ENCODE data around the gene CENPQ.
A peak's percentile ranks its signal among the peaks of the same experiment; 100 is the strongest.
"Not testable (repeated sequence)": the region's sequence is repeated elsewhere in the genome, so short reads cannot be mapped to it uniquely, and the experiment has no call there.

The CENPQ gene, protein sequence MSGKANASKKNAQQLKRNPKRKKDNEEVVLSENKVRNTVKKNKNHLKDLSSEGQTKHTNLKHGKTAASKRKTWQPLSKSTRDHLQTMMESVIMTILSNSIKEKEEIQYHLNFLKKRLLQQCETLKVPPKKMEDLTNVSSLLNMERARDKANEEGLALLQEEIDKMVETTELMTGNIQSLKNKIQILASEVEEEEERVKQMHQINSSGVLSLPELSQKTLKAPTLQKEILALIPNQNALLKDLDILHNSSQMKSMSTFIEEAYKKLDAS

DNA sequence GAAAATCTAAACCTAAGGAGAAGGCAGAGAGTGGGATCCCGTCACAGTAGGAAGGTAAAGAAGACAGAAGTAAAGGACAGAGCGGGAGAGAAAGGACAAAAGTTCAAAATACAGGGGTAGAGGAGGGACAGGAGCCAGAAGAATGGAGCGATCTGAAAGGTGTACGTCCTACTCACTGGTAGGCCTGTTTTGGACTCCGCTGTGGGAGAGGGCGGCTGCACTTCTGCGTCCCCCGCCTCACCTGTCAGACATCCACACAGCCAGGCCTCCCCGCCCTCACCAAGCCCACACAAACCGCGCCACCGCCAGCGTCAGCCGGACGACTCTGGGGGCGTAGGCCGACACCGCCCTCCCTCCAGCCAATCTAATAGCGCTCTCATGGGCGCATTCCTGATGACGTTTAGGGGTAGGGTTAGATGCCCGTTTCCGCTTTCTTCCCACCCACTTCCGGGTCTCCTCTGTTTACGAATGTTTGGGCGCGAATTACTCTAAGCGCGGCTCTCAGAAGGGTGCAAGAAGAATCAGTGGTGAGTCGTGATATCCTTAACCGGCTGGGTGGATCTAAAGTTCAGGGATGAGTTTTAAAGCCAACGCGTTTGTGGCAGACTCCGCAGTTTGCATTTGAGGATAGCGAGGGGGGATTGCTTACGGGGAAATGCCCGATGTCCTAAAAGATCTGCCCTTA is at the start of gene CENPQ, which contains the start of gene MMUT:
Gene CENPQ, plus strand, starts transcription at position 444 of the 685 bp plus-strand sequence. CDS start 6,807 bp downstream, outside the sequence.
Gene MMUT, minus strand, starts transcription at position 327 of the 685 bp plus-strand sequence. CDS start 3,787 bp downstream, outside the sequence.
- DNase-seq (ENCODE audit: extremely low read depth in 1 of 2, low read depth in 1 of 2): peak; percentile 66 to 75

DNA sequence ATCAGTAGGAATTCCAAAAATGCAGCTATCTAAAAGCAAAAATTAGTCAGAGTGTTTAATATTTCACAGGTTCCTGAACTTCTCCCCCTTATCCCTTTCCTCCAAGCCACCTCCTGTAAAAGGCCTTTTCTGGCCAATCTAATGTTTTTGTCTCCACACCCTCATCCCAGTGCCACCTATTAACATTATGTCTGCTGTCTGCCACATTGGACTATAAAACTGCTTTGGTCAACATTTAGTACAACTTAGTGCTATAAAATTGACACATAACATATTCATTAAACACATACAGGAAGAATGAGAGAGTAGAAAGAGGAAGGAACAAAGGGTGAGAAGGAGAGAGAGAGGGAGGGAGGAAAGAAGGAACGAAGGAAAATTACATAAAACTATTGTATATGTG is 47.8 kb upstream of the CENPQ start:
- no peak for DNase-seq (ENCODE audit: extremely low read depth in 1 of 2, low read depth in 1 of 2)

DNA sequence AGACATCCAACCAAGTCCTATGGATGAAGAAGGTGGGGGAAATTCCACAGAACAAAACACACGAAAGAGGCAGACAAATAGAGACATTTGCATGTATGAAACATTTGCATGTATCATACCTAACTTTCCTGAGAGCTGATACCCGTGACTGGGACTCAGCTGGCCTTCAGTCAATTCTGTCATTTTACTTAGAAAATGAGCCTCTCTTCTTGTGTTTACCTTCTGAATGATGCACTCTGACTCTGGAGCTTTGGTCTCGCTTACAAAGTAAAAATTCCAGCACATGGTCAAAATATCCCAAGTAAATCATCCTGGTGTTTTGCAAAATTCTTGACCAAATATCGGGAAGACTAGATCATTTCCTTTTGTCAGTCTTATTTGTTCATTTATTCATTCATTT is 47.0 kb upstream of the CENPQ start:
- DNase-seq (ENCODE audit: extremely low read depth in 1 of 2, low read depth in 1 of 2): no peak

DNA sequence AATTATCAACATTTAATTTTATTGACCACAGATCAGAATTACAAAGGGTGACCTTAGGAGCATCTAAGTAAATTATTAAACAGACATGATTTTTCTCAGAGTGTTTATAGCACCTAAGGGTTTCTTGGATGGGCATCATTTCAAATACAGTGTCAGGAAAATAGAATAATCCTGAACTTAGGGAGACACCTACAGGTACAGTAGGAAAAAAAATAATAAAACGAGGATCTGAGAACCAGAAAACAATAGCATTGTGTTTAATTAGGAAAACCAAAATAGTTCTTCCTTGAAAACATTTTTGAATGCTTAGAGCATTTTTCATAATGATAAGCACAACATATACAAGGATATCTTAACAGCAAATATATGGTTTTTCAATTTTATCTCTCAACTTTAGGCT is 39.4 kb upstream of the CENPQ start:
- DNase-seq (ENCODE audit: extremely low read depth in 1 of 2, low read depth in 1 of 2): no peak

DNA sequence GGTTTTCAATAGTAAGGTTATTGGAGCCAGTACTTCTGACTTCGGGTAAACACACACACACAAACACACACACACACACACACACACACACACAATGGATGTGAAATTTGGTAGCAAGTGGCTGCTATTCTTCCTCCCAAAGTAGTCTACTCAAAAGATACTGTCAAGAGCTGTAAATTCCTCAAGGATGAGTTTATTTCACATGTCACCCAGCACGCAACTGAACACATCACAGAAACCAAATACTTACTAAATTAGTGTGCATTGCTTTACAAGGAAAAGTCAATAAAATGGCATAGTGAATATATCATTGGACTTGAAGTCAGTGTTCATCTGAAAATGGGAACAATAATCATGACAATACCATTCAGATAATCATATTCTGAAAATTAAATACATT is 33.0 kb upstream of the CENPQ start:
- no peak for DNase-seq (ENCODE audit: extremely low read depth in 1 of 2, low read depth in 1 of 2)

DNA sequence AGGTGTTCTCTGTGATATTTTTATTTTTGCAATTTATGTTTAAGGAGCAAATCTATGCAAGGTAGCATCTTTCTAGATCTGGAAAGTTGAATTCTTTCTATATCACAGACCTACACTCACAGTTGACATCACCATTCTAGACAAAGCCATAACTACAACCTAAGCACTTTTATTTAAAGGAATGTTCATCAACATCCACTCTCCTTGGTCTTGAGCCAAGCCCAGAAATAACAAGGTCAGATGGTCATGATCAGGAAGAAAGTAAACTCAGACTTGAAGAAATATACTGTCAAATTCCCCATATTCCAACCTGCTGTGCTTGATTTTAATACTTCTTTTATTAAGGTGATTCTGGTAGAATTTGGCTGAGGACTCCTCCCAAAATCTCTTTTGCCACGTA is 32.3 kb upstream of the CENPQ start:
- no peak for DNase-seq (ENCODE audit: extremely low read depth in 1 of 2, low read depth in 1 of 2)

DNA sequence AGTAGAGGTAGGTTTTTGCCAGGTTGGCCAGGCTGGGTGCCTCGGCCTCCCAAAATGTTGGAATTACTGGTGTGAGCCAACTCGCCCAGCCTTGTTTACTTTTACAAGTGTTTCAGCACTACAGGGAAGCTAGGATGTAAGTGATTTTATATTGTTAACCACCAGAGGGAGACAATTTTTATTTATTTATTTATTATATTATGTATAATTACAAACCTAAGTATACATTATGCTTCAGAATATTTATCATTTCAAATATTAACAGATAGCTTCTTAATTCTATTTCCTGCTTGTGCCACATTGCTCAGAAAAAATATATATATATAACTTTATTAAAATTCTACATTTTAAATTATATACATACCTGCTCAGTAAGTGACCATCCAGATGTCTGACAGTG is 9.9 kb upstream of the CENPQ start:
- no peak for DNase-seq (ENCODE audit: extremely low read depth in 1 of 2, low read depth in 1 of 2)

DNA sequence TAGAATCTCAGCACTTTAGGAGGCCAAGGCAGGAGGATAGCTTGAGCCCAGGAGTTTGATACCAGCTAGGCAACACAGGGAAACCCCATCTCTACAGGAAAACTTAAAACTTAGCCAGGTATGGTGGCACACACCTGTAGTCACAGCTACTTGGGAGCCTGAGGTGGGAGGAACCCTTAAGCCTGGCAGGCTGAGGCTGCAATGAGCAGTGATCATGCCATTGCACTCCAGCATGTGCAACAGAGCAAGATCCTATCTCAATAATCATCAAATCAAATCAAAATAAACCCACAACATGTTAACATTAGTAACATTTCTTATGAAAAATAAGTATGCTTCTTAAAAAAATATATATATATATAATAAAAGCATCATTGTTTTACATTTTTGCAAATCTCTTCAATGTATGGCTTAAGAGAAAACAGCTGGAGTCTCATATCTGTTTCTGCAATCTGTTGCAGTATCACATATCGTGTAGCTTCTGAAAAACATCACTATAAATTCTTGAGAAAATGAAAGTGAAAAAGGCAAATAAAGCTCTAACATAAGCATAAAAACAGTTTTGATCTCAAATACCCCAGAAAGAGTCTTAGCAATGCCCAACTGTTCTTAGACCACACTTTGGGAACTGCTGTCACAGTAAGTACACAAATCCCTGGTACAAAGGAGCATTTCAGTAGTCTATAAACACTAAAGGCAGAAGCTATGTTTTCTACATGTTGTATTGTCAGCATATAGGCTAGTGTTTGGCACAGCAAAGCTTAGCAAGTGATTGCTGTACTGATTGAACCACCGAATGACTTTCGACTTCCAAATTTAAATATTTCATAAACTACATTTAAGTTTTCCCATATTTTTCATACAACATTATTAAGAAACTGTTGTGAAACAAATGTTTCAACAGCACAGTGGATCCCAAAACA is 8.1 kb upstream of the CENPQ start:
- no peak for DNase-seq (ENCODE audit: extremely low read depth in 1 of 2, low read depth in 1 of 2)

DNA sequence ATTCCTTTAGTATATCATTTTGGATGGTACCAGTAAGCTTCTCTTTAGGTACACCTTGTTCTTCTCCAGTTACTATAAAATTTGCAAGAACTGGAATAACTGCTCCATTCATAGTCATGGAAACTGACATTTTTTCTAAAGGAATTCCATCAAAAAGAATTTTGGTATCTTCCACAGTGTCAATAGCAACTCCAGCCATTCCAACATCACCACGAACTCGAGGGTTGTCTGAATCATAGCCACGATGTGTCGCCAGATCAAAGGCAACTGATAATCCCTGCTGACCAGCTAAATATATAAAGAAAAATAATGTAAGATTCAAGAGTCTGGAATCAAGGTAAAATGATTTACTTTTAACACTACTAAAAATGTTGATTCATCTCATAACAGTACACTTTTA is 5.4 kb upstream of the CENPQ start:
- DNase-seq (ENCODE audit: extremely low read depth in 1 of 2, low read depth in 1 of 2): no peak

DNA sequence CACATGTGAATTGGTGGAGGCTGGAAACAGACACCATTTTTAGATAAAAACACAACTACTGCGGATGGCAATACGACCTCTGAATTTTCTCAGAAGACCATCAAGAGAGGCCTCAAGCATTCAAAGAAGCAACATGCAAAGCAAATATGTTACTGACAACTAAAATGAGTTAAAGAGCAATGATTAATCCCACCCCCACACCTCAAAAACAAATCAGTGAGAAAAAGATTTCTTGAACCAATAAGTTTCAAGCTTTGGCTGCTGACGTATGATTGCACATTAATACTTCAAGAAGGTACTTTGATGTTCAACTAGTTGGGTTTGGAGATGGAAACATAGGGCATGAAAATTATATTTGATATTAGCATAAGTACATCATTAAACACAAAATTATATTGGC is 1.1 kb upstream of the CENPQ start:
- no peak for DNase-seq (ENCODE audit: extremely low read depth in 1 of 2, low read depth in 1 of 2)

DNA sequence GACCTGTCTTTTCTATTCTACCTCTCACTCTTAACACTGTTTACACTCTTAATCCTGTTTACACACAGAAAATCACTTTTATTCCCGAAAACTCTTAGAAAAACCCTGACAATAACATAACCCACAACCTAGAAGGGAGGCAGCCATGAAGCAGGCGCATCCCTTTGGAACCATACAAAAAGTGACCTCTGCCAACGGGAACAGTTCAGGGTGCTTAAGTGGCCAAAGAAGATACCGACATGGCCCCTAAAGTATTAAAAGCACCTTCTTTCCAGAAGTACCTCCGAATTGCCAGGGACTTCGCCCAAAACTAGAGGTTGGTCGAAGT is 607 bp upstream of the CENPQ start:
- DNase-seq (ENCODE audit: extremely low read depth in 1 of 2, low read depth in 1 of 2): no peak

DNA sequence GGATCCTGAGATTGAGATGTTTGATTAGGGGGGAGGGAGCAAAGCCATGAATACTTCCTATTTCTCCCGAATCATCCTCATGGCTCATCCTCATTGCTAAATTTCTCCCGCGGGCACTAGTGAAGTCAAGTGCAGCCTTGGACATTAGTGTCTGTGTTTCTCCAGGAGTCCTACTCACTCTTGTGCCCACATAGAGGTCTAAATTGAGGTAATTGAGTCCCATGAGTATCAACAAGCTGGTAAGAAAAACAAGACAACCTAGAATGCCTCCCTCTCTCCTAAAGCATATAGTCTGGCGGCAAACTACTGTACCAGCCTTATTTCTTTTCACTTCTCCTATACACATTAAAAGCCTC is 420 bp downstream of the CENPQ start:
- no peak for DNase-seq (ENCODE audit: extremely low read depth in 1 of 2, low read depth in 1 of 2)

DNA sequence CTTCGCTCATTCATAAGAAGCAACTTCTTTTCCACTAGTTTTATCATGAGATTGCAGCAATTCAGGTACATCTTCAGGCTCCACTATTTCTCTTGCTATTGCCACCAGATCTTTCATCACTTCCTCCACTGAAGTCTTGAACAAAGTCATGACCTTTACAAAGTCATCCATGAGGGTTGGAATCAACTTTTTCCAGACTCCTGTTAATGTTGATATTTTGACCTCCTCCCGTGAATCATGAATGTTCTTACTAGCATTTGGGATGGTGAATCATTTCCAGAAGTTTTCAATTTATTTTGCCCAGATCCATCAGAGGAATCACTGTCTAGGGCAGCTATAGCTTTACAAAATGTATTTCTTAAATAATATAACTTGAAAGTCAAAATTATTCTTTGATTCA is 1.5 kb downstream of the CENPQ start:
- DNase-seq (ENCODE audit: extremely low read depth in 1 of 2, low read depth in 1 of 2): no peak

DNA sequence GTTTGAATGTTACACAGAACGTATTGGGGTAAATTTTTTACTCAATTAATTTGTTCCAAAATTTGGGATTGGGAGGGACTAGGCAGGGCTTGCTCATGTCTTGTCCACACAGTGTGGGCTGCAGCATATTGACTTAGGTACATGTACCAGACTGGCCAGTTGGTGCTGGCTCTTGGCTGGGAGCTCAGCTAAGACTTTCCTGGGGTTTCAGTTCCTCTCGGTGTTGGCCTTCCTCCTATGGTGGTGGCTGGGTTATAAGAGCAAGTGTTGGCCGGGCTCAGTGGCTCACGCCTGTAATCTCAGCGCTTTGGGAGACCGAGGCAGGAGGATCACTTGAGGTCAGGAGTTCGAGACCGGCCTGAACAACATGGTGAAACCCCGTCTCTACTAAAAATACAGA is 4.9 kb downstream of the CENPQ start:
- DNase-seq (ENCODE audit: extremely low read depth in 1 of 2, low read depth in 1 of 2): no peak

DNA sequence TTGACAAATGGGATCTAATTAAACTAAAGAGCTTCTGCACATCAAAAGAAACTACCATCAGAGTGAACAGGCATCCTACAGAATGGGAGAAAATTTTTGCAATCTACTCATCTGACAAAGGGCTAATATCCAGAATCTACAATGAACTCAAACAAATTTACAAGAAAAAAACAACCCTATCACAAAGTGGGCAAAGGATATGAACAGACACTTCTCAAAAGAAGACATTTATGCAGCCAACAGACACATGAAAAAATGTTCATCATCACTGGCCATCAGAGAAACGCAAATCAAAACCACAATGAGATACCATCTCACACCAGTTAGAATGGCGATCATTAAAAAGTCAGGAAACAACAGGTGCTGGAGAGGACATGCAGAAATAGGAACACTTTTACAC is 13.4 kb downstream of the CENPQ start:
- DNase-seq (ENCODE audit: extremely low read depth in 1 of 2, low read depth in 1 of 2): not testable (repeated sequence)

DNA sequence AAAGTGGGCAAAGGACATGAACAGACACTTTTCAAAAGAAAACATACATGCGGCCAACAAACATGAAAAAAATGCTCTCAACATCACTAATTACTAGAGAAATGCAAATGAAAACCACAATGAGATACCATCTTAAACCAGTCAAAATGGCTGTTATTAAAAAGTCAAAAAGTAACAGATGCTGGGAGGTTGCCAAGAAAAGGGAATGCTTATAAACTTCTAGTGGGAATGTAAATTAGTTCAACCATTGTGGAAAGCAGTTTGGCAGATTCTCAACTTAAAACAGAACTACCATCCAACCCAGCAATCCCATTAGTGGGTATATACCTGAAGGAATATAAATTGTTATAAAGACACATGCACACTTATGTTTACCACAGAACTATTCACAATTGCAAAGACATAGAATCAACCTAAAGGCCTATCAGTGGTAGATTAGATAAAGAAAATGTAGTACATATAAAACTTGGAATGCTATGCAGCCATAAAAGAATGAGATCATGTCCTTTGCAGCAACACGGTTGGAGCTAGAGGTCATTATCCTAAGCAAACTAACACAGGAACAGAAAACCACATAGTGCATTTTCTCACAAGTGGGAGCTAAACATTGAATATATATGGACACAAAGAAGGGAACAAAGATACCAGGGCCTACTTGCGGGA is 16.3 kb downstream of the CENPQ start:
- DNase-seq (ENCODE audit: extremely low read depth in 1 of 2, low read depth in 1 of 2): no peak

DNA sequence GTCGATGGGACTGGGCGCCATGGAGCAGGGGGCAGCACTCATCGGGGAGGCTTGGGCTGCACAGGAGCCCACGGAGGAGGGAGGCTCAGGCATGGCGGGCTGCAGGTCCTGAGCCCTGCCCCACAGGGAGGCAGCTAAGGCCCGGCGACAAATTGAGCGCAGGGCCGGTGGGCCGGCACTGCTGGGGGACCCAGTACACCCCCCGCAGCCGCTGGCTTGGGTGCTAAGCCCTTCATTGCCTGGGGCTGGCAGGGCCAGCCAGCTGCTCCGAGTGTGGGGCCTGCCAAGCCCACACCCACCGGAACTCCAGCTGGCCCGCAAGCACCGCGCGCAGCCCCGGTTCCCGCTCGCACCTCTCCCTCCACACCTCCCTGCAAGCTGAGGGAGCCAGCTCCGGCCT is 18.7 kb downstream of the CENPQ start:
- DNase-seq (ENCODE audit: extremely low read depth in 1 of 2, low read depth in 1 of 2): not testable (repeated sequence)

DNA sequence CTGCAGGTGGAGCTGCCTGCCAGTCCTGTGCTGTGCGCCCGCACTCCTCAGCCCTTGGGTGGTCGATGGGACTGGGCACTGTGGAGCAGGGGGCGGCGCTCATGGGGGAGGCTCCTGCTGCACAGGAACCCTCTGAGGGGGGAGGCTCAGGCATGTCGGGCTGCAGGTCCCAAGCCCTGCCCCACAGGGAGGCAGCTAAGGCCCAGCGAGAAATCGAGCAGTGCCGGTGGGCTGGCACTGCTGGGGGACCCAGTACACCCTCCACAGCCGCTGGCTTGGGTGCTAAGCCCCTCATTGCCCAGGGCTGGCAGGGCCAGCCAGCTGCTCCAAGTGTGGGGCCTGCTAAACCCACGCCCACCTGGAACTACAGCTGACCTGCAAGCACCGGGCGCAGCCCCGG is 20.2 kb downstream of the CENPQ start:
- not testable (repeated sequence) for DNase-seq (ENCODE audit: extremely low read depth in 1 of 2, low read depth in 1 of 2)

DNA sequence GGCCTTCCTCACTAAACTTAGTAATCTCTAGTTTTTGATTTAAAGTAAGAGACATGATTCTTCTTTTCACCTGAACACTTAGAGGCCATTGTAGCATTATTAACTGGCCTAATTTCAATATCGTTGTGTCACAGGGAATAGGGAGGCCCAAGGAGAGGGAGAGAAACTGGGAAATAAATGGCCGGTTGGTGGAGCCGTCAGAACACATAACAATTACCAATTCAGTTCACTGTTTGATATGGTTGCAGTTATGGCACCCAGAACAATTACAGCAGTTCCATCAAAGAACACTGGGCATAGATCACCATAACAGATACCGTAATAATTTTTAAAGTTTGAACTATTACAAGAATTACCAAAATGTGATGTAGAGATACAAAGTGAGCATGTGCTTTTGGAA is 27.5 kb downstream of the CENPQ start:
- no peak for DNase-seq (ENCODE audit: extremely low read depth in 1 of 2, low read depth in 1 of 2)

DNA sequence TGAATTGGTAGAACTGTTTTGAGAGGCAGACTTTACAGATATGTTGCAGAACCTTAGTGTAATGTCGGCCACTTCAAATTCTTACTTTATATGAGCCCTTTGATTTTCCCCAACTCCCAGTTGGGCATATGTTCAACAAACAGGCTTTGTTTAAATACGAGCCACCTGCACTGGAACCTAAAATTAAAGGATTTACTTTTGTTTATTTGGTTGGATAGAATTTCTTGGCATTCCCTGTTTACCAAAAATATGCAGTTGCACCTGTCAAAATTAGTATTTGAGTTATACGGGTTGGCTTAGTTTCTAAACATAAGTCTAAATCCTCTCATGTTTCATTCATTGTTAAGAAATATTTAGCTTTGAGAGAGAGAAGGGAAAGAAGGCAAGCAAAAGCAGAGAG is 34.1 kb downstream of the CENPQ start:
- no peak for DNase-seq (ENCODE audit: extremely low read depth in 1 of 2, low read depth in 1 of 2)

DNA sequence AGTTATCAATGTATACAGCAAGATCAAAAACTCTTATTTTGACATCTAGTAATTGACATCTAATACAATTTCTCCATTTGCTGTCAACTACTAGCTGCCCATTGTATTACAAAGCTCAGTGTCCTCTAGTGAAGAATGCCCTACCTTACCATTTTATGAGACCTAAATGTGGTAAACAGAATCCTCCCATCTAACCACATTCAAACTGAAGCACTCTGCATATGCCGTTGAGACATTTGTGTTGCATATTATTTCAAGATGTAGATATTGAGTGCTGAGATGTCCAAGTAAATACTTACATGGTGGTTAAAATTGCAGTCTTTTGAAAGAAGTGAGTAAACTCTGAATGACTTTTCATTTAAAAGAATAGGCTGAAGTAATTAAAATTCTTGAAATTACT is 36.0 kb downstream of the CENPQ start:
- no peak for DNase-seq (ENCODE audit: extremely low read depth in 1 of 2, low read depth in 1 of 2)

All from activated CD8-positive, alpha-beta memory T cell treated with anti-CD3 and anti-CD28 coated beads for 1 hour (primary cell).